Activated CD8-positive, alpha-beta T cell treated with anti-CD3 and anti-CD28 coated beads for 36 hours (primary cell): ENCODE measurements around the gene CHD1L. TPM values are rescaled to one million over a fixed set of nuclear protein-coding genes. Genes with fewer than 3 reads are reported as not detected.
A peak's percentile ranks its signal among the peaks of the same experiment; 100 is the strongest.
"Not testable (repeated sequence)": the region's sequence is repeated elsewhere in the genome, so short reads cannot be mapped to it uniquely, and the experiment has no call there.

ENCODE experiments used
- ATAC-seq: fragments of 200-7000 bp; cut with Tn5 transposase; one replicate; pipeline ENCODE4 v1.10.0; 2021; ENCODE audit warnings: mild to moderate bottlenecking, moderate library complexity
- CTCF ChIA-PET: fragments of 350-600 bp; sonication (Branson Sonifier 250); formaldehyde crosslinking; loops from one replicate; lab custom pipeline; 2021; ENCODE audit warnings: antibody characterized with exemption; lab: Charles Lee
- POLR2A ChIA-PET: fragments of 350-600 bp; sonication (Branson Sonifier 250); formaldehyde crosslinking; loops from one replicate; lab custom pipeline; 2021; ENCODE audit warnings: antibody characterized with exemption; lab: Charles Lee
- DNase-seq: peaks from one replicate; pipeline ENCODE4 v3.0.0-alpha.2; 2020
- H3K27ac Mint-ChIP-seq: one replicate; pipeline ENCODE4 v1.8.0; 2021; ENCODE audit warnings: mild to moderate bottlenecking, mixed read lengths
- H3K27me3 Mint-ChIP-seq: one replicate; pipeline ENCODE4 v1.8.0; 2021; ENCODE audit warnings: mixed read lengths
- H3K36me3 Mint-ChIP-seq: one replicate; pipeline ENCODE4 v1.8.0; 2021; ENCODE audit warnings: low read depth, mixed read lengths
- H3K4me1 Mint-ChIP-seq: one replicate; pipeline ENCODE4 v1.8.0; 2021; ENCODE audit warnings: low read depth, mixed read lengths
- H3K4me3 Mint-ChIP-seq: one replicate; pipeline ENCODE4 v1.8.0; 2021; ENCODE audit warnings: mild to moderate bottlenecking, moderate library complexity, mixed read lengths
- H3K9me3 Mint-ChIP-seq: one replicate; pipeline ENCODE4 v1.8.0; 2021; ENCODE audit warnings: mixed read lengths
- CTCF ChIP-seq: fragments of 200-600 bp; IDR thresholded peaks from one replicate; pipeline ENCODE4 v1.8.0; 2022; ENCODE audit warnings: antibody characterized with exemption, mild to moderate bottlenecking
- intact Hi-C: fragments of 100-400 bp; cut with micrococcal nuclease; formaldehyde crosslinking; loops from one replicate; pipeline ENCODE4 v1.10.0; 2022
- total RNA-seq, 2 experiments: library from RNA; stranded (reverse); gene quantifications; one replicate each; pipeline ENCODE4 v1.2.3, GENCODE V29; 2021

The CHD1L gene
- total RNA-seq, result 10 to 100 TPM; 80.5 to 81.1 TPM

GRCh38 chr1:147242449-147243227, at the start of gene CHD1L:
CHD1L (plus strand) TSS chr1:147242684; CDS start chr1:147242704, 20 bp downstream.
- TF ChIP-seq CTCF, result peak; percentile 74
- Mint-ChIP-seq H3K4me1 (peaks cover 39% of the 10 kb centered on the region), H3K9me3 (no peaks in the 10 kb centered on the region), H3K36me3 (peaks cover 23% of the 10 kb centered on the region), H3K4me3 (peak within 1 kb of the TSS; percentile 76), H3K27ac (peak within 1 kb of the TSS; percentile 84), H3K27me3 (no peaks in the 10 kb centered on the region)
- ATAC-seq (peak; percentile 91), DNase-seq (peak; percentile 96)
- ChIA-PET POLR2A (interaction anchor here (0.6 to 3.5 kb wide), 8 partner anchors 10 to 174 kb away, joined by 3 to 47 read pairs (median 4); partner anchors contain the start of gene FMO5), CTCF (interaction anchor here (0.6 to 5.1 kb wide), 24 partner anchors 8 to 275 kb away, joined by 3 to 80 read pairs (median 4); partner anchors contain the start of genes FMO5 and PRKAB2)
- intact Hi-C loops, result loop anchor here (2.0 to 10.0 kb wide), 2 partner anchors 70 to 158 kb away; partner anchors contain the start of gene PRKAB2

GRCh38 chr1:147197324-147197723, 45.2 kb upstream of the CHD1L start:
- H3K4me3 Mint-ChIP-seq, ATAC-seq, CTCF ChIA-PET, H3K36me3 Mint-ChIP-seq, H3K9me3 Mint-ChIP-seq, DNase-seq, POLR2A ChIA-PET, H3K27ac Mint-ChIP-seq, intact Hi-C loops, H3K27me3 Mint-ChIP-seq, H3K4me1 Mint-ChIP-seq: not testable (repeated sequence)

- intact Hi-C loops, result no loop called here
- TF ChIP-seq CTCF, result no peak
- ATAC-seq (no peak), DNase-seq (no peak)
- Mint-ChIP-seq H3K9me3 (no peaks in the 10 kb centered on the region), H3K36me3 (peaks cover 2% of the 10 kb centered on the region), H3K27ac (no peak overlapping the region), H3K4me3 (no peak overlapping the region), H3K27me3 (no peaks in the 10 kb centered on the region), H3K4me1 (peaks cover 6% of the 10 kb centered on the region)
- ChIA-PET POLR2A (no interaction called here), CTCF (interaction anchor here (1.0 to 2.1 kb wide), 2 partner anchors 14 to 41 kb away, joined by 3 to 5 read pairs; partner anchors contain the start of gene CHD1L)
These were observed 41.2 kb upstream of the CHD1L start for GRCh38 chr1:147201276-147201675.

GRCh38 chr1:147201786-147202185, 40.7 kb upstream of the CHD1L start:
- Mint-ChIP-seq H3K4me3 (no peak overlapping the region), H3K27ac (no peak overlapping the region), H3K9me3 (no peaks in the 10 kb centered on the region), H3K4me1 (peaks cover 6% of the 10 kb centered on the region), H3K27me3 (no peaks in the 10 kb centered on the region), H3K36me3 (peaks cover 2% of the 10 kb centered on the region)
- CTCF ChIA-PET, result interaction anchor here (2.1 kb wide), 1 partner anchor 15 kb away, joined by 5 read pairs; no protein-coding TSS in a partner anchor
- POLR2A ChIA-PET, result no interaction called here
- intact Hi-C loops, result no loop called here
- DNase-seq (no peak), ATAC-seq (no peak)
- TF ChIP-seq CTCF, result no peak

- ATAC-seq (no peak), DNase-seq (no peak)
- ChIA-PET POLR2A (no interaction called here), CTCF (interaction anchor here (2.1 kb wide), 1 partner anchor 16 kb away, joined by 5 read pairs; no protein-coding TSS in a partner anchor)
- peaks cover 2% of the 10 kb centered on the region for H3K36me3 Mint-ChIP-seq
- no peak overlapping the region for H3K27ac Mint-ChIP-seq
- intact Hi-C loops, result no loop called here
- peaks cover 3% of the 10 kb centered on the region for H3K4me1 Mint-ChIP-seq
- H3K27me3 Mint-ChIP-seq, result no peaks in the 10 kb centered on the region
- no peak for TF ChIP-seq CTCF
- no peaks in the 10 kb centered on the region for H3K9me3 Mint-ChIP-seq
- no peak overlapping the region for H3K4me3 Mint-ChIP-seq
These were observed 39.9 kb upstream of the CHD1L start for GRCh38 chr1:147202576-147202975.
